Endodermal cell (in vitro differentiated cells): Measurements from ENCODE around the gene RRM2. TPM values are rescaled to one million over a fixed set of nuclear protein-coding genes. Genes with fewer than 3 reads are reported as not detected.

Experiments
- DNase-seq: peaks from one replicate; pipeline ENCODE4 v3.0.0-alpha.2; 2017
- H3K27ac ChIP-seq: 2 replicates; pipeline ENCODE4 v1.5.1; 2013; ENCODE audit warnings: mild to moderate bottlenecking, low read depth, low read length, moderate library complexity
- H3K27me3 ChIP-seq: 2 replicates; pipeline ENCODE4 v1.6.1; 2013; ENCODE audit warnings: mild to moderate bottlenecking, low read length, moderate library complexity; ENCODE audit not compliant: insufficient read depth, control insufficient read depth, poor library complexity, severe bottlenecking
- H3K36me3 ChIP-seq: 2 replicates; pipeline ENCODE4 v1.7.0; 2013; ENCODE audit warnings: mild to moderate bottlenecking, low read length, moderate library complexity; ENCODE audit not compliant: control insufficient read depth, insufficient read depth
- H3K4me1 ChIP-seq: one replicate; pipeline ENCODE4 v1.7.0; 2013; ENCODE audit warnings: low read length; ENCODE audit not compliant: control insufficient read depth, insufficient read depth
- H3K4me3 ChIP-seq: 2 replicates; pipeline ENCODE4 v1.5.1; 2013; ENCODE audit warnings: mild to moderate bottlenecking, low read length, moderate library complexity
- H3K9ac ChIP-seq: 2 replicates; pipeline ENCODE4 v1.6.1; 2013; ENCODE audit warnings: mild to moderate bottlenecking, low read length, moderate library complexity; ENCODE audit not compliant: poor library complexity, severe bottlenecking; ENCODE audit errors: extremely low read depth
- H3K9me3 ChIP-seq: 2 replicates; pipeline ENCODE4 v1.6.1; 2013; ENCODE audit warnings: mild to moderate bottlenecking, low read length, moderate library complexity; ENCODE audit not compliant: control insufficient read depth
- H3K27ac Mint-ChIP-seq: 2 replicates; pipeline ENCODE4 v1.8.0; 2020; ENCODE audit warnings: mixed read lengths
- H3K27me3 Mint-ChIP-seq: 2 replicates; pipeline ENCODE4 v1.8.0; 2021; ENCODE audit warnings: mild to moderate bottlenecking, mixed read lengths; ENCODE audit not compliant: insufficient read depth
- H3K36me3 Mint-ChIP-seq: 2 replicates; pipeline ENCODE4 v1.8.0; 2020; ENCODE audit warnings: low read depth, mixed read lengths
- H3K4me1 Mint-ChIP-seq: 2 replicates; pipeline ENCODE4 v1.8.0; 2020; ENCODE audit warnings: mixed read lengths
- H3K4me3 Mint-ChIP-seq: 2 replicates; pipeline ENCODE4 v1.8.0; 2020; ENCODE audit warnings: mild to moderate bottlenecking, moderate library complexity, mixed read lengths
- H3K9me3 Mint-ChIP-seq: 2 replicates; pipeline ENCODE4 v1.8.0; 2020; ENCODE audit warnings: mild to moderate bottlenecking, mixed read lengths
- CTCF ChIP-seq: fragments of 200-600 bp; sonication (generic); conservative IDR thresholded peaks from 2 replicates; pipeline ENCODE4 v1.5.0; 2021; ENCODE audit warnings: antibody characterized with exemption, mild to moderate bottlenecking
- WGBS, 2 experiments: methylation state at CpG; one replicate each; pipeline versions ENCODE4 v1.1.5 to v1.1.7; 2013; ENCODE audit warnings: missing lambda C conversion rate in 2 of 2, mixed read lengths in 1 of 2; ENCODE audit not compliant: insufficient coverage in 1 of 2, insufficient read length in 1 of 2; 5-methylcytosine and 5-hydroxymethylcytosine counted together
- total RNA-seq, 2 donors: library from RNA; stranded (reverse); fragmentation: NEBNext Ultra II Directional in 1 of 2; extraction: Animal tissue kit (Norgen Biotek cat#: 25700) in 1 of 2; gene quantifications; 2 replicates in 1 of 2; 3 replicates in 1 of 2; pipeline ENCODE4 v1.2.1, GENCODE V29; 2021

Gene RRM2
- total RNA-seq, 2 donors from 2014 or later, result 142 to 157 TPM

DNA sequence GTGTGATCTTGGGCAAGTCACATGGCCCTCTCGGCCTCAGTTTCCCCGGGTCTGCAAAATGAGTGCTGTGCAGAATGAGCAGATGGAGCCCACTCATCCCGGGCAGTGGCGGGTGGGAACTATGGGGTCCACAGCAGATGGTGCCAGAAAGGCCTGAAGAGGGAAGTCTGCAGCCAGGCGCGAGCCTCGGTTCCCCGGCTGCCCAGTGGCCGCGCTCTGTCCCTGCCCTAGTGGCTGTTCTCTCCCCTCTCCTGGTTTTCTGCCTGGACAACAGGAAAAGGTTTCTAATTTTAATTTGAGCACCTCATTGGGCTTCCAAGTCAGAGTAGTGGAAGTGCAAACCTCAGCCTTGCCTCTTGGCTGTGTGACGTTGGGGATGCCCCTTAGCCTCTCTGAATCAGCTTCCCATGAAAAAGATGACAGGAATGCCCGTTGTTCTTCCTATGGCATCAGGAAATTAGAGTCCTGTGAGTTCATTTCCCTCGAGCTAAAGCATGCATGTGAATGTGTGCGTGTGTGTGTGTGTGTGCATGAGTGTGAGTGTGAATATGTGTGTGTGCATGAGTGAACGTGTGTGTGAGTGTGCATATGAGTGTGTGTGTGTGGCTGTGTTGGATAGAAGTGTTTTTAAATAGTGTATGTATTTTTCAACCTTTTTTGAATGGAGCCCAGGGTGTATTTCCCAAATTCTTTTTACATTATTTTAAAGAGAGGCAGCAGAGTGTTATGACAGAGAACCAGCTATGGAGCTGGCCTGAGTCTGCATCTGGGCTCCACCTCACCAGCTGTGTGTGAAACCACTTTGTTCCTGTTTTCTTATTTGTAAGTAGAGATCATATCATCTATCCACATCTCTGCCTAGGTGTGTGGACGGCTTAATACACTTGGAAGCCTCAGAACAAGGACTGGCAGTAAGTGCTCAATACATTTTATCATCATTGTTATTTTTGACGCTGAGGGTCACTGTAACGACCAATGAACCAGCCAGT is 41.3 kb downstream of the RRM2 start:
- H3K4me3 ChIP-seq, result no peak overlapping the region
- 92 to 93% methylated on average over 14 to 18 of the region's 18 CpGs for WGBS, 2 experiments
- Mint-ChIP-seq H3K4me1 (no peaks in the 10 kb centered on the region), H3K27me3 (no peaks in the 10 kb centered on the region), H3K4me3 (no peak overlapping the region), H3K36me3 (peaks cover 3% of the 10 kb centered on the region), H3K9me3 (no peaks in the 10 kb centered on the region), H3K27ac (no peak overlapping the region)
- no peak for TF ChIP-seq CTCF
- no peaks in the 10 kb centered on the region for H3K9me3 ChIP-seq
- H3K27ac ChIP-seq, result no peak overlapping the region
- H3K9ac ChIP-seq, result no peak overlapping the region
- no peaks in the 10 kb centered on the region for H3K36me3 ChIP-seq
- H3K4me1 ChIP-seq, result no peaks in the 10 kb centered on the region
- no peak for DNase-seq
- no peaks in the 10 kb centered on the region for H3K27me3 ChIP-seq

- Mint-ChIP-seq H3K36me3 (peaks cover 3% of the 10 kb centered on the region), H3K4me3 (no peak overlapping the region), H3K9me3 (no peaks in the 10 kb centered on the region), H3K4me1 (no peaks in the 10 kb centered on the region), H3K27me3 (no peaks in the 10 kb centered on the region), H3K27ac (no peak overlapping the region)
- no peak for TF ChIP-seq CTCF
- Histone ChIP-seq H3K9ac (no peak overlapping the region), H3K4me3 (no peak overlapping the region), H3K36me3 (no peaks in the 10 kb centered on the region), H3K9me3 (no peaks in the 10 kb centered on the region), H3K27ac (no peak overlapping the region), H3K27me3 (no peaks in the 10 kb centered on the region), H3K4me1 (no peaks in the 10 kb centered on the region)
- peak; percentile 31 for DNase-seq
- WGBS, 2 experiments, result 91 to 95% methylated on average over 7 to 8 of the region's 8 CpGs
Measured at GRCh38 chr2:10164601-10165000, 42.1 kb downstream of the RRM2 start.

GRCh38 chr2:10165282-10165681 is 42.7 kb downstream of the RRM2 start:
- H3K36me3 Mint-ChIP-seq, result peaks cover 3% of the 10 kb centered on the region
- no peak overlapping the region for H3K9ac ChIP-seq
- H3K4me1 Mint-ChIP-seq, result no peaks in the 10 kb centered on the region
- H3K4me1 ChIP-seq, result no peaks in the 10 kb centered on the region
- DNase-seq, result peak; percentile 40
- H3K27ac Mint-ChIP-seq, result no peak overlapping the region
- H3K4me3 ChIP-seq, result no peak overlapping the region
- no peaks in the 10 kb centered on the region for H3K9me3 ChIP-seq
- no peaks in the 10 kb centered on the region for H3K27me3 ChIP-seq
- WGBS, 2 experiments, result 90 to 92% methylated on average over 4 to 11 of the region's 11 CpGs
- no peak overlapping the region for H3K4me3 Mint-ChIP-seq
- H3K9me3 Mint-ChIP-seq, result no peaks in the 10 kb centered on the region
- H3K27ac ChIP-seq, result no peak overlapping the region
- H3K36me3 ChIP-seq, result no peaks in the 10 kb centered on the region
- no peak for TF ChIP-seq CTCF
- no peaks in the 10 kb centered on the region for H3K27me3 Mint-ChIP-seq
